ENCODE measurements around the gene ESAM. TPM values are rescaled to one million over a fixed set of nuclear protein-coding genes. Genes with fewer than 3 reads are reported as not detected.
A peak's percentile ranks its signal among the peaks of the same experiment; 100 is the strongest.

ESAM gene
- total RNA-seq, 4 donors from 2014 or later, result 5.6 to 23.1 (median 9.7) TPM

GRCh38 chr11:124718801-124719200, 43.3 kb downstream of the ESAM start:
- Histone ChIP-seq H3K27me3 (peaks cover 0 to 84% (median 3%) of the 10 kb centered on the region in 4 donors), H3K9me3 (no peaks in the 10 kb centered on the region), H3K27ac (no peak overlapping the region), H3K4me1 (peaks cover 0 to 23% (median 11%) of the 10 kb centered on the region in 3 donors), H3K36me3 (no peaks in the 10 kb centered on the region), H3K4me3 (no peak overlapping the region)
- intact Hi-C loops (cut with DNase I), result no loop called here
- 62 to 64% methylated on average over 10 to 14 of the region's 14 CpGs for WGBS, 2 donors
- no peak for DNase-seq
- TF ChIP-seq POLR2A (IDR thresholded peaks at IDR 0.05), result no peak
- no peak for TF ChIP-seq CTCF (IDR thresholded peaks at IDR 0.05)

GRCh38 chr11:124717786-124718651, 44.1 kb downstream of the ESAM start:
- Histone ChIP-seq H3K27ac (peak overlapping the region in 2 of 4 donors; percentile 26 to 60), H3K36me3 (no peaks in the 10 kb centered on the region), H3K4me1 (peaks cover 0 to 23% (median 11%) of the 10 kb centered on the region in 3 donors), H3K4me3 (peak overlapping the region; percentile 18 to 65 (median 38)), H3K27me3 (peaks cover 0 to 76% (median 3%) of the 10 kb centered on the region in 4 donors), H3K9me3 (no peaks in the 10 kb centered on the region)
- 1 to 7% methylated on average over 13 of the region's 45 CpGs for WGBS, 2 donors
- DNase-seq, result no peak
- intact Hi-C loops (cut with DNase I), result no loop called here
- TF ChIP-seq CTCF (IDR thresholded peaks at IDR 0.05) (no peak), POLR2A (IDR thresholded peaks at IDR 0.05) (no peak)

GRCh38 chr11:124717421-124717785, 44.7 kb downstream of the ESAM start:
- H3K27me3 ChIP-seq, result peaks cover 0 to 70% (median 3%) of the 10 kb centered on the region in 4 donors
- intact Hi-C loops (cut with DNase I), result no loop called here
- peak overlapping the region in 2 of 4 donors; percentile 26 to 60 for H3K27ac ChIP-seq

GRCh38 chr11:124716591-124716990, 45.5 kb downstream of the ESAM start:
- no peak for DNase-seq
- intact Hi-C loops (cut with DNase I), result no loop called here
- Histone ChIP-seq H3K4me3 (no peak overlapping the region), H3K36me3 (no peaks in the 10 kb centered on the region), H3K27me3 (peaks cover 0 to 62% (median 3%) of the 10 kb centered on the region in 4 donors), H3K4me1 (peaks cover 0 to 23% (median 11%) of the 10 kb centered on the region in 3 donors), H3K27ac (no peak overlapping the region), H3K9me3 (no peaks in the 10 kb centered on the region)
- 36 to 76% methylated on average over 3 of the region's 3 CpGs for WGBS, 2 donors
- TF ChIP-seq CTCF (IDR thresholded peaks at IDR 0.05) (no peak), POLR2A (IDR thresholded peaks at IDR 0.05) (no peak)

More at GRCh38 chr11:124717421-124717785, 44.7 kb downstream of the ESAM start:
- WGBS, 2 donors, result 21 to 33% methylated on average over 7 of the region's 7 CpGs
- peak overlapping the region; percentile 18 to 65 (median 38) for H3K4me3 ChIP-seq
- H3K36me3 ChIP-seq, result no peaks in the 10 kb centered on the region
- no peak for DNase-seq
- H3K4me1 ChIP-seq, result peaks cover 0 to 23% (median 11%) of the 10 kb centered on the region in 3 donors
- H3K9me3 ChIP-seq, result no peaks in the 10 kb centered on the region
- TF ChIP-seq POLR2A (IDR thresholded peaks at IDR 0.05), result no peak
- TF ChIP-seq CTCF (IDR thresholded peaks at IDR 0.05), result no peak

GRCh38 chr11:124712392-124712791, 49.7 kb downstream of the ESAM start:
- WGBS, 2 donors, result 52 to 56% methylated on average over 3 of the region's 3 CpGs
- DNase-seq, result no peak
- H3K27me3 ChIP-seq, result peaks cover 0 to 21% (median 0%) of the 10 kb centered on the region in 4 donors
- intact Hi-C loops (cut with DNase I), result no loop called here
- H3K4me1 ChIP-seq, result peaks cover 0 to 6% (median 0%) of the 10 kb centered on the region in 3 donors
- H3K9me3 ChIP-seq, result peaks cover 0 to 4% (median 0%) of the 10 kb centered on the region in 3 donors
- H3K36me3 ChIP-seq, result no peaks in the 10 kb centered on the region
- TF ChIP-seq CTCF (IDR thresholded peaks at IDR 0.05) (no peak), POLR2A (IDR thresholded peaks at IDR 0.05) (no peak)
- H3K4me3 ChIP-seq, result no peak overlapping the region
- H3K27ac ChIP-seq, result no peak overlapping the region

Data from esophagus squamous epithelium (tissue), 5 donors.